Stimulated activated CD8-positive, alpha-beta memory T cell treated with anti-CD3 and anti-CD28 coated beads, Interleukin-7, amount 100 ng/mL, for 48 hours (primary cell): Measurements from ENCODE around the gene PLK3.
"Not testable (repeated sequence)": the region's sequence is repeated elsewhere in the genome, so short reads cannot be mapped to it uniquely, and the experiment has no call there.

Experiments used
- DNase-seq, 2 donors: peaks; one replicate each; pipeline ENCODE4 v3.0.0-alpha.2; 2020; ENCODE audit warnings: low read depth in 1 of 2; ENCODE audit errors: extremely low read depth in 1 of 2

The PLK3 gene

DNA sequence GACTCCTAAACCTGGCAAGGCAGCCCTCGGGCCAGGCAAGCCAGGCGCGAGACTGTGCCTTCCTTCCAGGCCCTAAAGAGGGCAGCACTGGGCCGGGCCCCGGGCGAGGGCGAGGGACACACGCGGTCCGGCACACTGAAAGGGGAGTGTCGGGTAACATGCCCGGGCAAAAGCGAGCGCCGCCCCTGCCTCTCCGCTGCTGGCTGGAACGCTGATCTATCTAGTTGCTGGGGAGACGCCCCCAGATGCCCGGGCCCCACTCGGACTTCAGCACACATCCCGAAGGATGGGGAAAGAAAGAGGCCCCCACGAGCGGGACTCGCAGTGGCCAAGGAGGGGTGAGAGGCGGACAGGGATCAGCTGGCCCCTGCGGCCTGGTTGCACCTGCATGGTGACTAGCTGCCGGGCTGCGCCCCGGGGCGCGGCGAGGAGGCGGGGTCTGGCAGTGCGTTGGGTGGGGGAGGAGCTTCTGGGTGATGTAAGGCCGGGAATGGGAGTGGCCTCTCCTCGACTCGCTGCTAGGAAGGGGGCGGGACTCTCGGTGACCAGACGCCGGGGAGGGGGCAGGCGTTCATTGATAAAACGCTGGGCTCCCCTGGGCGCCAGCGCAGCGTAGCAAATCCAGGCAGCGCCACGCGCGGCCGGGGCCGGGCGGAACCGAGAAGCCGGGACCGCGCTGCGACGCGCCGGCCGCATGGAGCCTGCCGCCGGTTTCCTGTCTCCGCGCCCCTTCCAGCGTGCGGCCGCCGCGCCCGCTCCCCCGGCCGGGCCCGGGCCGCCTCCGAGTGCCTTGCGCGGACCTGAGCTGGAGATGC lies at the start of gene PLK3:
Gene PLK3, plus strand, starts transcription at position 608 of the 815 bp plus-strand sequence. Its CDS starts 87 bp downstream, at position 695.
- peak; percentile 95 to 97 for DNase-seq

DNA sequence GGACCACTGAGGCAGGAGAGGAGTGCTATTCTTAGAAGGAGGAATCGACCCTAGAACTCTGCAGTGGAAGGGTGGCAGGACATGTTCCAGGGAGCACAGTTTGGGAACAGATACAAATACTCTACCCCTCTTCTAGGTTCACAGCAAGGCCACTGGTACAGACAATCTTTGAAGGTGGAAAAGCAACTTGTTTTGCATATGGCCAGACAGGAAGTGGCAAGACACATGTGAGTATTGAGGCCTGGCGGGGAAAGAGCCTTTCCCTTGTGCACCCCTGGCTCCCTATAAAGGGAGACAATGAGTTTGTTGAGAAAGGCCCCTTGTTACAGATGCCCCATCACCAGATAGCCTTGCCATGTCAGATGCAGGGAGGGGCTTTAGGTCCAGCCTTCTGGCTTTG lies 42.8 kb upstream of the PLK3 start:
- no peak for DNase-seq

DNA sequence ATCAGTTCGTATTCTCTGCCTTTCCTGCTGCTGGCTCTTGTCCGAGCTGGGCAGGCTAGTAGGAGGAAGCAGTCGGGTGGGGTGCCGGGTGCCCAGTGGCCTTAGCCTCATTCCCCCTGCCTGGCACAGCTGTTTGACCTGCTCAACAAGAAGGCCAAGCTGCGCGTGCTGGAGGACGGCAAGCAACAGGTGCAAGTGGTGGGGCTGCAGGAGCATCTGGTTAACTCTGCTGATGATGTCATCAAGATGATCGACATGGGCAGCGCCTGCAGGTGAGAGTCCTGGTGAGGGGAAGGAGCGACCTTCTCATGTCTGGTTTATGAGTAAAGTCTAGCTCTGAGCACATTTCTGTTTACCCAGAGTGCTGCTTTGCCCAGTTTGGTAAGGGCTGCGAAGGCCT lies 41.1 kb upstream of the PLK3 start:
- DNase-seq = no peak

DNA sequence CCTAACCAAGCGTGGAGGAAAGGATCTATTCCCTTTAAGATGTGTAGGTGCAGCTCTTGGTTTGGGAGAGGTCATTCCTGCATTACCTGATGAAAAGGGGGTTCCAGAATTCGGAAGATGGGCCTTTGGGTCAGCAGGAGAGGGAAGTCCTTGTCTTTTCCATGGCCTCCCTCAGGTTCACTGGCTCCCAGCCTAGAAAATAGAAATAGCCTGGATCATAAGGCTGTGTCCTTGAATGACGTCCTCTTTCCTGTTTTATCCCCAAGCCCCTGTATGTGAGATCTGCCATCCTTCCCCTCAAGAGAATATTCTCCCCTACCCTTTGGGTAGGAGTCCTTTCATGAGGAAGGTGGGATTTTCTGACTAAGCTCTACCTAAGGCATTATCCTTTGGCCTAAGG lies 39.3 kb upstream of the PLK3 start:
- no peak for DNase-seq

DNA sequence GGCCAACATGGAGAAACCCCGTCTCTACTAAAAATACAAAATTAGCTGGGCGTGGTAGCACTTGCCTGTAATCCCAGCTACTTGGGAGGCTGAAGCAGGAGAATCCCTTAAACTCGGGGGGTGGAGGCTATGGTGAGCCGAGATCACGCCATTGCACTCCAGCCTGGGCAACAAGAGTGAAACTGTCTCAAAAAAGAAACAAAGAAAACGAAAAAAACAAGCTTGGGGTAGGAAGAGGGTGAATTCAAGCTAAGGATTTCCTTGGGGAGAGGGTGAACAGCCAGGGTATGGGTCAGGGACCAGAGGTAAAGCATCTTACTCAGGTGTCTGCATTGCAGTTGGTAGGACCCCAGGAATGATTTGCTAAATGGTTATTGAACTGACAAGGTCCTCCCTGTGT lies 33.8 kb upstream of the PLK3 start:
- not testable (repeated sequence) for DNase-seq

DNA sequence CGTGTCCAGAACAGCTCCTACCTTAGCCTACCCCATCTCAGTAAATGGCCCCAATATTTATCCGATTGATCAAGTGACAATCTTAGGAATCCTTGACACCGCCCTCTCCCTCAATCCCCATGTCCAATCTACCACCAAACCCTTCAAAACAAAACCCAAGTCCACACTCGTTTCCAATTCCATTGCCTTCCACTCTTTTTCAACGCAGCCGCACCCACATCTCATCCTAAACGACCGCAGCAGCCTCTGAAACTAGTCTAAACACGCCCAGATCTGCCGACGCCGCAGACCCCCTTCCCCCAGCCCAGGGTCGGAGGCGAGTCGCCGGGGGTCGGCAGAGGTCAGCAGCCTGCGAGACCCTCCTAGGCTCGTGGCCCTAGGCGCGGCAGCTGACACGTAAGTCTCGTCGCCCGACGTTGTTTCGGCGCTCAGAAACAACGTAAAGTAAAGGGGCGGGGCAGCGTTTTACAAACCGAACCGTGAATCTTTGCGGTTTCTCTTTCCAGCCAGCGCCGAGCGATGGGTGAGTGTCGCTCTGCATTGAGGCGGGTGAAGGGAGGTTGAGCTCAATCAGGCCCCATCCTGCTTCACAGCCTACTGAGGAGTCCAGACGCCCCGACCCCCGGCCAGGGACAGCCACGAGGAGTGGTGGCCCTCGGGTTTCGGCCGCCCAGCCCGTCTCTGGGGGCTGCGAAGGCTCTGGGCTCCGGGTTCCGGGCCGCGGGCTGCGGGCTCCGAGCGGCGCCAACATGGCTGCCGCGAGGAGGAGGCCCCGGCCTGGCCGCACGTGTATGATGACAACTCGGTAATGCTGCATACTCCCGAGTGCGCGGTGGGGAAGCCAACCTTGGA lies 24.9 kb upstream of the PLK3 start, which contains the start of gene RPS8:
Gene RPS8, plus strand, starts transcription at position 463 of the 852 bp plus-strand sequence. Its CDS starts 57 bp downstream, at position 520.
- peak; percentile 69 to 88 for DNase-seq

DNA sequence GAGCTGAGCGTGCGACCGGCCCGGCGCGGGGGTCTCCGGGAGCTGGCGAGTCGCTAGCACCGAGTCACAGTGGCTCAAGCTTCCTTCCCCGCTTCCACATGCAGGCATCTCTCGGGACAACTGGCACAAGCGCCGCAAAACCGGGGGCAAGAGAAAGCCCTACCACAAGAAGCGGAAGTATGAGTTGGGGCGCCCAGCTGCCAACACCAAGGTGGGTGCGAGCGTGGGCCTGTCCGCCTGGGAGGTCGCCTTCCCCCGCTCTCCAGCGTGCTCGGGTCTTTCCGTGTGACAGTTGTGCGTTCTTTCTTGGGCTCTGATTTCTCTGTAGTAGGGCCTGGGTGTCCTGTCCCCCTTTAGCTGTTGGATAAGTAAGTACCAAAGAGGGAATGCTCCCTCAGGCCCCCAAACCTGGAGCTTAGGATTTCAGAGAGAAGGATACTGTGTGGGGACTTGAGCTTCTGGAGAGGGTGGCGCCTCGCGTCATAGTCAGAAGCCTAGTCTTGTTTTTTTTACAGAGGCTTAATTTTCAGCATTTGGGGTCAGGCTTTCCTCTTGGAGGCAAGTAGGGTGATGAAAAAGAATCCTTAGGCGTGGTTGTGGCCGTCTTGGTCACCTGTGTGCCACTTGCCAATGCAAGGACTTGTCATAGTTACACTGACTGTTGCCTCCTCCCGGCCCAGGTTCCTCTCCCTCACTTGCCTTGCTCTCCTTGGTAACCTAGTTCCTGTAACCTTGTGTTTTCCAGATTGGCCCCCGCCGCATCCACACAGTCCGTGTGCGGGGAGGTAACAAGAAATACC lies 24.0 kb upstream of the PLK3 start:
- DNase-seq = peak in 1 of 2 donors; percentile 16

DNA sequence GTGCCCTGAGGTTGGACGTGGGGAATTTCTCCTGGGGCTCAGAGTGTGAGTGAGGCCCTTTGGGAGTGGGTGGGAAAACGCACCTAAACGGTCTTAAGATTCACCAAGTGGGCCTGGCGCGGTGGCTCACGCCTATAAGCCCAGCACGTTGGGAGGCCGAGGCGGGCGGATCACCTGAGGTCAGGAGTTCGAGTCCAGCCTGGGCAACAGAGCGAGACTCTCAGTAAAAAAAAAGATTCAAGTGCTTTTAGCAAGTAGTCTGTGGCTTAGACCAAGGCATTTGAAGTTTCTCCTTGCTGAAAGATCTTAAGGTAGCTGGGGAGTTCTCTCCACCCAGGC lies 23.5 kb upstream of the PLK3 start:
- no peak for DNase-seq

DNA sequence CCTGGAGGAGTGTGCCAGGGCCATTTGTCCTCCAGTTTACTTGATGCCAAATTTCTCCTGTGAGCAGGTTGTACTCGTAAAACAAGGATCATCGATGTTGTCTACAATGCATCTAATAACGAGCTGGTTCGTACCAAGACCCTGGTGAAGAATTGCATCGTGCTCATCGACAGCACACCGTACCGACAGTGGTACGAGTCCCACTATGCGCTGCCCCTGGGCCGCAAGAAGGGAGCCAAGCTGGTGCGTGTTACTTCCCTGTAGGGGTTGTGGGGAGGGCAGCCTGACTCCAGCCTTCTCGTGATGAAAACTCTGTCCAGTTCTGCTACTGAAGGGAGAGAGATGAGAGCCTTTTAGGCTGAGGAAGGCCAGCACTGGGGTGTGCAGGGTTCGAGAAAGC lies 22.6 kb upstream of the PLK3 start:
- DNase-seq = no peak

DNA sequence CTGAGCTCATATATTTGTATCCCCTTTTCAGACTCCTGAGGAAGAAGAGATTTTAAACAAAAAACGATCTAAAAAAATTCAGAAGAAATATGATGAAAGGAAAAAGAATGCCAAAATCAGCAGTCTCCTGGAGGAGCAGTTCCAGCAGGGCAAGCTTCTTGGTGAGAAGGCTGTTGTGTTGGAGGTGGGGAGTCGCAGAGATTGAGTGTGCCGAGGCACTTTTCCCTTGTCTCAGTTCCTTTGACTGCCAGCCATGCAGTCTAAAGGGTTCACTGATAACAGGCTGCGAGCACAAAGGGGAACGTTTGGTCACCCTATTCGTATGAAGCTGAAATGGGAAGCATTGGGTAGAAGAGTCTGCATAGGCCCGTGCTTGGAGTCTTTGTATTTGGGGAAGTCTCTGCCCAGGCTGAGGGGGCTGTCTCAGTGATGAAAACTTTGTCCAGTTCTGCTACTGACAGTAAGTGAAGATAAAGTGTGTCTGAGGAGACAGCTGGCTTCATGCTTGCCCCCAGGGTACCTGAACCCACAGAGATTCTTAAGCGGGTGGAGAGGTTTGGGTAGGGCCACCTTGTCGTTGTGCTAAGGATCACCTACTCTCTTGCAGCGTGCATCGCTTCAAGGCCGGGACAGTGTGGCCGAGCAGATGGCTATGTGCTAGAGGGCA lies 22.1 kb upstream of the PLK3 start:
- no peak for DNase-seq

DNA sequence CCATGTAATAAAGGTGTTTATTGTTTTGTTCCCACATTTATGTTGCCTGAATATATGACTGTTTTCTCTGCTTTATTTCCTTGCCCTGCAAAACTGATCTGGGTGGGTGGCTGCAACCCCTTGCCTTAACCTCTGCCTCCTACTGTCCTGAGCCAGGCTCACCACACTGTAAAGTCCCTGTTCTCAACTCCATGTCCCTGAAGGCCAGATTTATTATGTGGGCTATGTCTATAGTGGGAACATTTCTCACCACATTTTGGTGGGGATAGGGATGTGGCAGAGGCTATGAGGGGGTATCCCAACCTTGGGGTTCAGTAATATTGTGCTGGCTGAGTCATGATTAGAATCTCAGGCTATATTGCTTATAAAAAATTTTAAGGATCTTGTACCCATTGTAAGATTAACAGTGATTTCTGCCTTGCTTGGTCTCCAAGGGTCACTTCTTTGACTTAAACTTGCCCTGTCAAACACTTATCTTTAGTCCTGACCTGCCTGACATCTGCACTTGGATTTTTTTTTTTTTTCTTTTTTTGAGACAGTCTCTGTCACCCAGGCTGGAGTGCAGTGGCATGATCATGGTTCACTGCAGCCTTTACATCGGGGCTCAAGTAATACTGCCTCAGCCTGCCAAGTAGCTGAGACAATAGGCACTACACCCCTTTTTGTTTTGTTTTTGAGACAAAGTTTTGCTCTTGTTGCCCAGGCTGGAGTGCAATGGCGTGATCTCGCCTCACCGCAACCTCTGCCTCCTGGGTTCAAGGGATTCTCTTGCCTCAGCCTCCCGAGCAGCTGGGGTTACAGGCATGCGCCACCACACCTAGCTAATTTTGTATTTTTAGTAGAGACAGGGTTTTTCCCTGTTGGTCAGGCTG lies 21.2 kb upstream of the PLK3 start:
- no peak for DNase-seq

DNA sequence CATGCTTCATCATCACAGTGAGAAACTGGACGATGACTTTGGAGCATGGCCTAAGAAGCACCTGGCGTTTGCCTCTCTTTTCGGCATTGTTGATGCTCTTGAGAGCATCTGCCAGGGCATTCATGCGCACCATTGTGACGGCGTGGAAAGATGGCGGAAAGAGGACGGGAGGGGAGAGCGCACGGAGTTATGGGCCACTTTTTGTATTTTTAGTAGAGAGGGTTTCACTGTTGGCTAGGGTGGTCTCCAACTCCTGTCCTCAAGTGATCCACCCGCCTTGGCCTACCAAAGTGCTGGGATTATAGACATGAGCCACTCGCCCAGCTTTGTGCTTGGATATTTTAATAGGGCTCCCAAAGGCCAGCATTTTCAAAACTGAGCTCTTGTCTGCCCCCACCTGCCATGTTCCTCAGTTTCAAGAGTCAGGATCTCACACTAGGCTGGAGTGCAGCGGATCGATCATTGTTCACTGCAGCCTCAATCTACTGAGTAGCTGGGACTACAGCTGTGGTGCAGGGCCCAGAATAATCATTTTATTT lies 19.5 kb upstream of the PLK3 start:
- no peak for DNase-seq

DNA sequence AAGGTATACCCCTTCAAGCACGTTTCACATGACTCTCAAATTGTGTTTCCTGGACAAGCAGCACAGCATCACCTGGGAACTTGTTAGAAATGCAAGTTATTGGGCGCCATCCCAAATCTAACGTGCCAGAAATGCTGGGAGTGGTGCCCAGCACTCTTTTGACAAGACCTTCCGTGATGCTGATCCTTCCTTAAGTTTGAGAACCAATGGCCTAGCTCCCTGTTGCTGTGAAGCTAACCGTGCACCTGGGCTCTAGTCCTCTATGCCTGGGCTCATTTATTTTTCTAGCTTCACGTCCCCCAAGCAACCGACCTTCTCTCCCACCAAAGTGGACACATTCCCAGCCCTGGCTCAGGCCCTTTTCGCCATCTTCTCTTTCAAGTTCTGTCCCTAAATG lies 16.5 kb upstream of the PLK3 start:
- no peak for DNase-seq

DNA sequence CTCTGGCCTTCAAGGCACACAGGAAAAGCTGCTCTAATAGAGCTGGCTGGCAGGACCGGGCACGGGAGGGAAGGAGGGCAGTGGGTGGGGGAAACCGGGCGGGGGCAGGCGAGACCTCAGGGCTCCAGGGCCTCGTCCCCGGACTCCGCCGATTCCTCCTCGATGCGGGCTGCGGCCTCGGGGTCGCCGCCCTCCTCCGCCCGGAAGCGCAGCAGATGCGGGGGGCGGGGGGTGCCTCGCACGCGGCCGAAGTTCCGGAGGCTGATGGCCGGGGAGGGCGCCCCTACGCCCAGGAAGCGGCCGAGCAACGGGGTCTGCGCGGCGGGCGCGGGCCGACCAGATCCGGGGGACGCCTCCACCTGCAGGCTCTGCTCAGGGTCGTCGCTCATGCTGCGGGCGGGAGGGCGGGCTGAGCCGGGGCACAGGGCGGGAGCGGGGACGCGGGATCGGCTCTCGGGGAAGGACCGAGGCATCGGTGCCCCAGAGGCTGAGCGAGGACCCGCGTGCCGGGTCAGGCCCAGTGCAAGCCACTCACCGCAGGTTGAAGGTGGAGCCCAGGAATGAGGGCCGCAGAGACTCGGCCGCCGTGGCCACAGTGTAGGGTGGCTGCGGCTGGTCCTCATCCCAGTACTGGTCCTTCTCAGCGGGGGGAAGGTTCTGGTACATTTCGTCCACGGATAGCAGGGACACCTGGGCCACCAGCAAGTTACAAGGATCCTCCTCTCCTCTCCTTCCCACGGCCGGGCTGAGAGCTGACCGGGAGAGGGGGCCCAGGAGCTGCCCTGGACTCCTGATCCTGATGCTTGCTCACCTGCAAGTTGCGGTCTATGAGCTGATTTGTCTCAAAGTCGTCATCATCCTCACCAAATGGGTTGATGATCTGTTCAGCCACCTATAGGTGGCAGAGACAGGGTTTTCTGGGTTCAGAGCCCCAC lies 15.8 kb upstream of the PLK3 start:
- DNase-seq = no peak

DNA sequence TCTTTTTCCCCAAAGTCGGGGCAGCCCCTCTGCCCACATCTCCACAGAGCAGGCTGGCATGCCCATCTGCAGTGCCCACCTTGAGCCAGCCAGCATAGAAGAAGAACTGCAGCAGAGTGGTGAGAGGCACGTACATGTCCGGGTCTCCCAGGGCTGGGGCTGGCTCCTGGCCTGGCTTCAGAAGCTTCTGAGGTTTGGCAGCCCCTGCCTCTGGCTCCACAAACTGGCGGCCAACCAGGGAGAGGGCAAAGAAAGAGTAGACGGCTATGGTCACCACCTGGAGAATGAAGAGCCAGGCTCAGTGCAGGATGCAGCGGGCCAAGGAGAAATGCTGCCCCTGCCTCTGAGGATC lies 15.2 kb upstream of the PLK3 start:
- DNase-seq = no peak

DNA sequence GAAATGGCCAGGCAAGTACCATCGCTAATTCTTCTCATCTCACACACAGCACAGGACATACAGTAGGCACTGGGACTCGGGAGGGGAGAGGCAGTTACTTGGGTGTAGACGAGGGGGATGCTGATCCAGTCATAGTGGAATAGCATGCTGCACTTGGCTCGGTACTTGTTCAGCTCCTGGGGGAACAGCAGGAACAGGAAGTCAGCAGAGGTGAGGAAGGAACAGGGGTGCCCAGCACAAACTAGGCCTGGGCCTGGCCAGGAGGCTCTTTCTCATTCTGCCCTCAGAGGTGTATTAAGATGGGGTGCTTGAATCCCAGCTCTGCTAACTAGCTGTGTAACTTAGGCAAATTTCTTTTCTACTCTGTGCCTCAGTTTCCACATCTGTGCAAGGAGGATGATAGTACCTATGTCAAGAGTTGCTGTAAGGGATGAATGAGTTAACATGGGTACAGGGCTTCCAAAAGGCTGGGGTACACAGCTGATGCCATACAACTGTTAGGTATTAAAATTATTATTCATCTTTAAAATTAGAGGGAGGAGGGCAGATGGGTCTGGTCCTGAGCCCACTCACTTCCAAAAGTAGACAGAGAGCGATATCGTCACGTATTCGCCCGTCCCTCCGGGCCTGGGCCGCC lies 14.6 kb upstream of the PLK3 start:
- no peak for DNase-seq

DNA sequence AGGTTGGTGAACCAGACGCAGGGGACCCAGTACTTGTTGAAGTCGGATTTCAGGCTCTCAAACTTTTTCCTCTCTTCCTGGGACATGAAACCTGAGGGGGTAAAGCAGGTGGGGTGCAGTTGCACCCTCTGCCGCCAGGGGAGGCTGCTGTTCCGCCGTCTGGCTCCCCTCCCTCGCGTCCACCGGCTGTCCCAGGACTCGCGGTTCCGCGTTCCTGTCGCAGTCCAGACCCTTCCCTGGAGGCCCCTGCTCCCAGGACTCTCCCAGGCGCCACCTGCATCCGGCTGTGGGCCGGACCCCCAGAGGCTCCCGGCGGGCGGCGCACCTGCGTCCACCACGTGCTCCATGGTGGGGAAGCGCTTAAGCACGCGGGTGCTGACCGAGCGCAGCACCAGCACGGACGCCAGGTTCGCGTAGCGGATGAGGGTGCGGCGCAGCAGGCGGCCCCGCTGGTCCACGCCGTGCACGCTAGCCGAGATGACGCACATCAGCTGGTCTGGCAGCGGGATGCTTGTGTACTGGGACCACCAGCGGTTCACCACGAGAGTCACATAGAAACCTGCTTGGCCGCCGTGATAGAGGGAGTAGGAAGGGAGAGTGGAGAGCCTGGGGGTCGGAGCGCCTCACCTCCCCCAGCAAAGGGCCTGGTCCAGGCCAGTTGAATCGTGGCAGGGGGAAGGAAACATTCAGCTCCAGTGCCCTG lies 13.9 kb upstream of the PLK3 start:
- DNase-seq = no peak
